NB4 (cell line): ENCODE results near the gene SIRPA.

Experiments used
- CTCF ChIP-seq: IDR thresholded peaks from one replicate; pipeline ENCODE4 v1.5.1; 2012; ENCODE audit warnings: low read depth, low read length
- POLR2A ChIP-seq: IDR thresholded peaks from 2 replicates; pipeline ENCODE4 v1.6.1; 2011; ENCODE audit warnings: mild to moderate bottlenecking; ENCODE audit not compliant: insufficient read length; ENCODE audit errors: extremely low read depth
- TF ChIP-seq, protein P1 (sequence below): IDR thresholded peaks from 2 replicates; pipeline ENCODE4 v1.6.1; 2011; ENCODE audit warnings: low read depth, low read length

GRCh38 chr20:1890469-1891262, 4.5 kb upstream of the SIRPA start:
- no peak for TF ChIP-seq CTCF
- TF ChIP-seq, protein P1, sequence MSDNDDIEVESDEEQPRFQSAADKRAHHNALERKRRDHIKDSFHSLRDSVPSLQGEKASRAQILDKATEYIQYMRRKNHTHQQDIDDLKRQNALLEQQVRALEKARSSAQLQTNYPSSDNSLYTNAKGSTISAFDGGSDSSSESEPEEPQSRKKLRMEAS = no peak
- no peak for TF ChIP-seq POLR2A
